Osteocyte (in vitro differentiated cells): Measurements from ENCODE around the gene MARS1. TPM values are rescaled to one million over a fixed set of nuclear protein-coding genes. Genes with fewer than 3 reads are reported as not detected.
A peak's percentile ranks its signal among the peaks of the same experiment; 100 is the strongest.

Source experiments
- DNase-seq: peaks from one replicate; pipeline ENCODE4 v3.0.0; 2021; ENCODE audit warnings: mixed read lengths; ENCODE audit not compliant: unreplicated experiment; ENCODE audit errors: extremely low spot score
- H3K27ac Mint-ChIP-seq: one replicate; pipeline ENCODE4 v1.8.0; 2021; ENCODE audit warnings: mild to moderate bottlenecking, mixed read lengths; ENCODE audit not compliant: unreplicated experiment
- H3K27me3 Mint-ChIP-seq: one replicate; pipeline ENCODE4 v1.8.0; 2021; ENCODE audit warnings: mixed read lengths; ENCODE audit not compliant: unreplicated experiment
- H3K36me3 Mint-ChIP-seq: one replicate; pipeline ENCODE4 v1.8.0; 2021; ENCODE audit warnings: mixed read lengths; ENCODE audit not compliant: unreplicated experiment
- H3K4me1 Mint-ChIP-seq: one replicate; pipeline ENCODE4 v1.8.0; 2021; ENCODE audit warnings: mixed read lengths; ENCODE audit not compliant: unreplicated experiment
- H3K4me3 Mint-ChIP-seq: one replicate; pipeline ENCODE4 v1.8.0; 2021; ENCODE audit warnings: mild to moderate bottlenecking, moderate library complexity, mixed read lengths; ENCODE audit not compliant: unreplicated experiment
- H3K9me3 Mint-ChIP-seq: one replicate; pipeline ENCODE4 v1.8.0; 2021; ENCODE audit warnings: mixed read lengths; ENCODE audit not compliant: unreplicated experiment
- CTCF ChIP-seq: fragments of 200-600 bp; sonication (generic); IDR thresholded peaks from 2 replicates; pipeline ENCODE4 v1.5.0; 2021; ENCODE audit warnings: antibody characterized with exemption, mild to moderate bottlenecking, moderate library complexity
- total RNA-seq: library from RNA; stranded (reverse); gene quantifications from 2 replicates; pipeline ENCODE4 v1.2.1, GENCODE V29; 2021

Gene MARS1
- total RNA-seq, 1 donor from 2014 or later: 401 TPM

- Mint-ChIP-seq H3K27me3 (peaks cover 41% of the 10 kb centered on the region), H3K9me3 (no peaks in the 10 kb centered on the region), H3K4me3 (no peak overlapping the region), H3K36me3 (no peaks in the 10 kb centered on the region), H3K4me1 (peaks cover 8% of the 10 kb centered on the region), H3K27ac (no peak overlapping the region)
- no peak for TF ChIP-seq CTCF
- no peak for DNase-seq
These were observed 14.5 kb upstream of the MARS1 start for GRCh38 chr12:57473392-57473791.

- peaks cover 41% of the 10 kb centered on the region for H3K27me3 Mint-ChIP-seq
These were observed 14.0 kb upstream of the MARS1 start for GRCh38 chr12:57473886-57474285.

GRCh38 chr12:57474430-57474829 lies 13.4 kb upstream of the MARS1 start:
- Mint-ChIP-seq H3K27ac (no peak overlapping the region), H3K36me3 (no peaks in the 10 kb centered on the region), H3K4me3 (peak overlapping the region; percentile 33), H3K4me1 (peaks cover 9% of the 10 kb centered on the region), H3K9me3 (no peaks in the 10 kb centered on the region), H3K27me3 (peaks cover 43% of the 10 kb centered on the region)
- DNase-seq: no peak
- TF ChIP-seq CTCF: no peak

More at GRCh38 chr12:57473886-57474285, 14.0 kb upstream of the MARS1 start:
- no peak for TF ChIP-seq CTCF
- DNase-seq: no peak
- no peak overlapping the region for H3K27ac Mint-ChIP-seq
- H3K9me3 Mint-ChIP-seq: no peaks in the 10 kb centered on the region
- peaks cover 8% of the 10 kb centered on the region for H3K4me1 Mint-ChIP-seq
- H3K36me3 Mint-ChIP-seq: no peaks in the 10 kb centered on the region
- H3K4me3 Mint-ChIP-seq: no peak overlapping the region

GRCh38 chr12:57474862-57475261 lies 13.0 kb upstream of the MARS1 start:
- Mint-ChIP-seq H3K4me1 (peaks cover 13% of the 10 kb centered on the region), H3K27ac (no peak overlapping the region), H3K9me3 (no peaks in the 10 kb centered on the region), H3K27me3 (peaks cover 47% of the 10 kb centered on the region), H3K36me3 (no peaks in the 10 kb centered on the region), H3K4me3 (no peak overlapping the region)
- no peak for DNase-seq
- TF ChIP-seq CTCF: no peak

- TF ChIP-seq CTCF: no peak
- peaks cover 13% of the 10 kb centered on the region for H3K4me1 Mint-ChIP-seq
- no peaks in the 10 kb centered on the region for H3K9me3 Mint-ChIP-seq
- DNase-seq: no peak
- H3K36me3 Mint-ChIP-seq: no peaks in the 10 kb centered on the region
- peak overlapping the region; percentile 66 for H3K4me3 Mint-ChIP-seq
- peaks cover 50% of the 10 kb centered on the region for H3K27me3 Mint-ChIP-seq
- no peak overlapping the region for H3K27ac Mint-ChIP-seq
These were observed 12.4 kb upstream of the MARS1 start for GRCh38 chr12:57475271-57476161.
